Activated naive CD4-positive, alpha-beta T cell treated with anti-CD3 and anti-CD28 coated beads, Interleukin-2, amount 50 U/mL, for 24 hours (primary cell): ENCODE results near the gene SERPINE2.
"Not testable (repeated sequence)": the region's sequence is repeated elsewhere in the genome, so short reads cannot be mapped to it uniquely, and the experiment has no call there.

Source experiments
- H3K27ac Mint-ChIP-seq: one replicate; pipeline ENCODE4 v1.8.0; 2021; ENCODE audit warnings: mild to moderate bottlenecking, mixed read lengths
- H3K27me3 Mint-ChIP-seq: one replicate; pipeline ENCODE4 v1.8.0; 2021; ENCODE audit warnings: mixed read lengths
- H3K36me3 Mint-ChIP-seq: one replicate; pipeline ENCODE4 v1.8.0; 2021; ENCODE audit warnings: mixed read lengths
- H3K4me1 Mint-ChIP-seq: one replicate; pipeline ENCODE4 v1.8.0; 2021; ENCODE audit warnings: mixed read lengths
- H3K4me3 Mint-ChIP-seq: one replicate; pipeline ENCODE4 v1.8.0; 2021; ENCODE audit warnings: mild to moderate bottlenecking, mixed read lengths
- H3K9me3 Mint-ChIP-seq: one replicate; pipeline ENCODE4 v1.8.0; 2021; ENCODE audit warnings: mixed read lengths

The SERPINE2 gene

DNA sequence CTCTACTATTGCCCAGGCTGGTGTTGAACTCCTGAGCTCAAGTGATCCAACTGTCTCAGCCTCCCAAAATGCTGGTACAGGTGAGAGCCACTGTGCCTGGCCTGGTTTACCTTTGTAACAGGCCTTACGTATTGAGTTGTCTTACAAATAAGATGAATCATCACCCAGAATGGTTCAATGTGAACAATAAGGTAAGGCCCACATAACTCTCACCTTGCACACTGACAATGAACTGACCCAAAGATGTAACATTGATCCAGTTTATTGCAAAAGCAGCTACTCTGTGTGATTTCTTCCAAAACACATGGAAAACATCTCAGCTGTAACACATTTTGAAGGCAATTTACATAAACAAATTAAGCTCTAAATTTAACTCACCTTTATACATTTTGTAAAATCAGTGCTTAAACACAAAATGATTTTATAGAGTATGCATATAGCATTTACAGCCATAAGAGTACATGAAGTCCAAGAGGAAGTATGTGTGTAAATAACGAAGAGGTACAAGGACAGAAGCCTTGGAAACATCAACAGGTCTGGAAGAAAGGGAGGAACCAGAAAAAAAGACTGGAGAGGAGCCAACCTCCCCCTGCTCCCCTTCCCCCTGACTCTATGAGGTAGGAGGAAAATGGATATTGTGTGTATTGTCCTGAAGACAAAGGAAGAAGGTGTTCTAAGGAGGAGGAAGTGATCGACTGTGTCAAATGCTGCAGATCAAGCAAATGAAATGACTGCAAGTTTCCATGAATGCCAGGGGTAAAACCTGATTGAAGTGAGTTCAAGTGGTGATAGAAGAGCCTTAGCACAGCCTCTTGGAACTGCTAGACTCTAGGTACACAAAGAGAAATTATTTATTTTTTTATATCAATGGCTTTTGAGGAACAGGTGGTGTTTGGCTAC, 88.4 kb downstream of the SERPINE2 start:
- Mint-ChIP-seq H3K4me3 (peak overlapping the region; percentile 78), H3K4me1 (peaks cover 68% of the 10 kb centered on the region), H3K27ac (peak overlapping the region; percentile 89), H3K27me3 (no peaks in the 10 kb centered on the region), H3K9me3 (no peaks in the 10 kb centered on the region), H3K36me3 (no peaks in the 10 kb centered on the region)

GRCh38 chr2:223949241-223949840, 89.7 kb downstream of the SERPINE2 start:
- Mint-ChIP-seq H3K4me3 (no peak overlapping the region), H3K4me1 (peaks cover 64% of the 10 kb centered on the region), H3K27ac (peak overlapping the region; percentile 89)

DNA sequence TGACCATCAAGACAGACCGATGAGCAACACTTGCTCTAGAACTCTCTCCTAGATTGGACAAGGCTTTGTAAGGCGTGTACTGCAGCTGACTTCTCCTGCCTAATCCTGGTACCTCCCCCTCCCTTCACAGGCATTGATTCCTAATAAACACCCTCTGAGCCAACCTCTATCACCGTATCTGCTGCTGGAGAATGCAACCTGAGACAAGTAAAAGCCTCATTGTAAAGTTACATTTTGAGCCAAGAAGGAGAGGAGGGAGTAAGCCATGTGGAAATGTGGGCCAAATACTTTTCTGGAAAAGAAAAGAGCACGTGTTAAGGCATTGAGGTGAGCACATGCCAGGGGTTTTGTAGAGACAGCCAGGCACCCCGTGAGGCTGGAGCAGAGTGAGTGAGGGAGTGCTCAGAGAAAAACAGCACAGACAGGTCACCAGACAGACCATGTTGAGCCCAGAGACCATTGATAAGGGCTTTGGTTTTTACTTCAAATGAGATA, 91.3 kb downstream of the SERPINE2 start:
- Mint-ChIP-seq H3K4me3 (no peak overlapping the region), H3K27ac (peak overlapping the region; percentile 80), H3K36me3 (peaks cover 2% of the 10 kb centered on the region), H3K4me1 (peaks cover 71% of the 10 kb centered on the region), H3K27me3 (no peaks in the 10 kb centered on the region), H3K9me3 (no peaks in the 10 kb centered on the region)

More at GRCh38 chr2:223949241-223949840, 89.7 kb downstream of the SERPINE2 start:
- Mint-ChIP-seq H3K36me3 (no peaks in the 10 kb centered on the region), H3K27me3 (no peaks in the 10 kb centered on the region), H3K9me3 (no peaks in the 10 kb centered on the region)

GRCh38 chr2:223945755-223946154, 93.3 kb downstream of the SERPINE2 start:
- peak overlapping the region; percentile 26 for H3K27ac Mint-ChIP-seq
- peaks cover 6% of the 10 kb centered on the region for H3K36me3 Mint-ChIP-seq
- H3K4me1 Mint-ChIP-seq, result peaks cover 69% of the 10 kb centered on the region
- no peaks in the 10 kb centered on the region for H3K9me3 Mint-ChIP-seq
- no peaks in the 10 kb centered on the region for H3K27me3 Mint-ChIP-seq
- peak overlapping the region; percentile 91 for H3K4me3 Mint-ChIP-seq

GRCh38 chr2:223944703-223945531, 94.2 kb downstream of the SERPINE2 start, which contains the start of gene WDFY1:
Gene WDFY1 (minus strand): TSS chr2:223945335. CDS start chr2:223945284, 51 bp downstream.
- Mint-ChIP-seq H3K4me1 (peaks cover 64% of the 10 kb centered on the region), H3K27me3 (no peaks in the 10 kb centered on the region), H3K36me3 (peaks cover 6% of the 10 kb centered on the region), H3K9me3 (no peaks in the 10 kb centered on the region), H3K4me3 (peak within 1 kb of the TSS; percentile 91), H3K27ac (peak within 1 kb of the TSS; percentile 88)

GRCh38 chr2:223944166-223944702, 94.9 kb downstream of the SERPINE2 start:
- Mint-ChIP-seq H3K4me3 (peak overlapping the region; percentile 90), H3K27ac (peak overlapping the region; percentile 88), H3K36me3 (peaks cover 8% of the 10 kb centered on the region), H3K27me3 (no peaks in the 10 kb centered on the region), H3K4me1 (peaks cover 64% of the 10 kb centered on the region), H3K9me3 (no peaks in the 10 kb centered on the region)

DNA sequence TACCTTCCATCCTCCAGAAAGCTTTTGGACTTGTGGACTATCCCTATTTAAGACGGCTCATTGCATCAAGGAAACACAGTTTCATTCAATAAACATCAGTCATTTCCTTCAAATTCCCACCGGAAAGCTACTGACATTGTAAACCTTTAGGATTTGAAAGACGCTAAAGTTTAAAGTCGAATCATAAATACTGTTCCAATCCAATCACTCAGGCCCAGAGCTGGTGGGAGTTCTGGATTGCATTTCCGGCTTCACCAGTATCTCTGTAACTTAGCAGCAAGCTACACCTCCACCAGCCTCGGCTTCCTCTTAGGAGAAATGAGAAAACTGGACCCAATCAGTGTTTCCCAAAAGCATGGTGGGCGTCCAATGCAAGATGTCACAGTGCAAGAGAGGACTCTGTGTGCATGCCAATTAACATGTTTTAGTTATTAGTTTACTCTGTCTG, 95.5 kb downstream of the SERPINE2 start:
- Mint-ChIP-seq H3K9me3 (no peaks in the 10 kb centered on the region), H3K27ac (peak overlapping the region; percentile 88), H3K4me1 (peaks cover 66% of the 10 kb centered on the region), H3K36me3 (peaks cover 8% of the 10 kb centered on the region), H3K27me3 (no peaks in the 10 kb centered on the region), H3K4me3 (peak overlapping the region; percentile 90)

- peaks cover 67% of the 10 kb centered on the region for H3K4me1 Mint-ChIP-seq
- no peaks in the 10 kb centered on the region for H3K27me3 Mint-ChIP-seq
- peak overlapping the region; percentile 82 for H3K27ac Mint-ChIP-seq
- H3K9me3 Mint-ChIP-seq, result no peaks in the 10 kb centered on the region
- H3K36me3 Mint-ChIP-seq, result peaks cover 8% of the 10 kb centered on the region
- H3K4me3 Mint-ChIP-seq, result peak overlapping the region; percentile 90
Measured at GRCh38 chr2:223943135-223943534, 96.0 kb downstream of the SERPINE2 start.

GRCh38 chr2:223941579-223942277, 97.4 kb downstream of the SERPINE2 start:
- H3K27me3 Mint-ChIP-seq, result no peaks in the 10 kb centered on the region
- H3K4me3 Mint-ChIP-seq, result peak overlapping the region; percentile 72
- peaks cover 8% of the 10 kb centered on the region for H3K36me3 Mint-ChIP-seq
- peaks cover 72% of the 10 kb centered on the region for H3K4me1 Mint-ChIP-seq
- peak overlapping the region; percentile 98 for H3K27ac Mint-ChIP-seq
- no peaks in the 10 kb centered on the region for H3K9me3 Mint-ChIP-seq

DNA sequence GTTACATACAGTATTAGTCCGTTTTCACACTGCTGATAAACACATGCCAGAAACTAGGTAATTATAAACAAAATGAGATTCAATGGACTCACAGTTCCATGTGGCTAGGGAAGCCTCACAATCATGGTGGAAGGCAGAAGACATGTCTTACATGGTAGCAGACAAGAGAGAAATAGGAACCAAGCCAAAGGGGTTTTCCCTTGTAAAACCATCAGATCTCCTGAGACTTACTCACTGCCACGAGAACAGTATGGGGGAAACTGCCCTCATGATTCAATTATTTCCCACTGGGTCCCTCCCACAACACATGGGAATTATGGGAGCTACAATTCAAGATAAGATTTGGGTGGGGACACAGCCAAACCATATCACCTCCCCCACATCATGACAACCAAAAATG, 99.6 kb downstream of the SERPINE2 start:
- not testable (repeated sequence) for H3K9me3 Mint-ChIP-seq, H3K36me3 Mint-ChIP-seq, H3K27me3 Mint-ChIP-seq
- Mint-ChIP-seq H3K4me1 (peaks cover 80% of the 10 kb centered on the region), H3K4me3 (peak overlapping the region; percentile 34), H3K27ac (peak overlapping the region; percentile 86)

DNA sequence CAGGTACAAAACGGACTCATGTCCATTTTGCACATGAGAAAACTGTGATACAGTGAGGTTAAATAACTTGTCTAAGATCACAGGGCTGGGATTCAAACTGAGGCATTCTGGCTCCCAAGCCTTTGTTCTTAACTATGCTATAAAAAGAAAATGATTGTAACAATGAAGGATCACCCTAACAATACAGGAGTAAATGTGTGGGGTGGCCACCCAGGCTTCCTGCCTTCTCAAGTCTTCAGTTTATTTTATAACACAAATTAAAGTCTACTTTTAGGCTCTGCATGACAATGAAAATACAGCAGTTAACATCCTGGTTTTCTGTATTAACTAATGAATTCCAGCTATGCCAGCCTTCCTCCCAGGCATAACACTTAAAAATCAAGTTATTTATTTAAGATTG, 101.6 kb downstream of the SERPINE2 start:
- H3K27ac Mint-ChIP-seq, result peak overlapping the region; percentile 79

GRCh38 chr2:223936862-223937326, 102.2 kb downstream of the SERPINE2 start:
- Mint-ChIP-seq H3K36me3 (peaks cover 8% of the 10 kb centered on the region), H3K4me1 (peaks cover 81% of the 10 kb centered on the region), H3K9me3 (no peaks in the 10 kb centered on the region), H3K27me3 (no peaks in the 10 kb centered on the region), H3K27ac (peak overlapping the region; percentile 79), H3K4me3 (peak overlapping the region; percentile 26)

More for the DNA sequence above, 101.6 kb downstream of the SERPINE2 start:
- Mint-ChIP-seq H3K4me3 (no peak overlapping the region), H3K36me3 (peaks cover 8% of the 10 kb centered on the region), H3K27me3 (no peaks in the 10 kb centered on the region), H3K4me1 (peaks cover 79% of the 10 kb centered on the region), H3K9me3 (no peaks in the 10 kb centered on the region)

- Mint-ChIP-seq H3K4me3 (no peak overlapping the region), H3K27me3 (no peaks in the 10 kb centered on the region), H3K4me1 (peaks cover 81% of the 10 kb centered on the region), H3K36me3 (peaks cover 4% of the 10 kb centered on the region), H3K9me3 (no peaks in the 10 kb centered on the region), H3K27ac (peak overlapping the region; percentile 81)
Measured at GRCh38 chr2:223935459-223936125, 103.5 kb downstream of the SERPINE2 start.

- no peaks in the 10 kb centered on the region for H3K9me3 Mint-ChIP-seq
- no peak overlapping the region for H3K4me3 Mint-ChIP-seq
- peaks cover 4% of the 10 kb centered on the region for H3K36me3 Mint-ChIP-seq
- no peak overlapping the region for H3K27ac Mint-ChIP-seq
- H3K4me1 Mint-ChIP-seq, result peaks cover 87% of the 10 kb centered on the region
- H3K27me3 Mint-ChIP-seq, result no peaks in the 10 kb centered on the region
Measured at GRCh38 chr2:223934870-223935269, 104.2 kb downstream of the SERPINE2 start.
